HG03039 (cell line): ENCODE measurements around the gene NCK2.
A peak's percentile ranks its signal among the peaks of the same experiment; 100 is the strongest.

Source experiments
- ATAC-seq: cut with Tn5 transposase; IDR thresholded peaks from one replicate; pipeline ENCODE4 v1.9.1; 2021; ENCODE audit warnings: mild to moderate bottlenecking, moderate library complexity; ENCODE audit not compliant: unreplicated experiment

Gene NCK2

DNA sequence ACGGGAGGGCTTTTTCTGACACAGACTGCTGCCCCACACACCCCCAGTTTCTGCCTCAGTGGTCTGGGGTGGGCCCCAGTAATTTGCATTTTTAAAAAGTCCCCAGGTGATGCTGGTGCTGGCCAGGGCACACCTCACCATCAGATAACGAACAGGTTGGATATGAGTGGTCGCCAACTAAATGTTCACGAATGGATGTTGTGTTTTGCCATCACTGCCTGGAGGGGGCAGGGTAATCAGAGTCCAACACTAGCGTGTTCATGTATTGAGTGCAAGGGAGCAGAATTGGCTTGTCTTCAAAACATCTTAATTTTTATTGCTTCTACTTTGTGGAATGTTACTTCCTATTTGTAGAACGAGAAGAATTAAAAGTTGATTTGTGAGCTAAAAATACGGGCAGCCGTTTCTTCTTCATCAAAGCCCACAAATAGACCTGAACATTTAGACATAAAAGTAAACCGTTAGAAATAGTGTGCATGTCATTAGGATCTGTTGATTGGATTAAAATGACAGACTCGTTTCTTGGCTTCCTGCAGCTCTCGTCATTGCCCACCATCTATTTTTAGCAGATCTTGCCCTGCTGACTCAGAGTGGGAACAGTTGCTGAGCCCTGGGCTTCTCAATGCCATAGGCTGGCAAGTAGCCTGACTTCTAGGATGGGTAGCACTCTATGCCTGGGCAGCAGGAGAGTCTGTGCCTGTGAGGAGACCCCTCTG is 45.2 kb downstream of the NCK2 start:
- peak; percentile 58 for ATAC-seq

- ATAC-seq: peak; percentile 19
These were observed 45.9 kb downstream of the NCK2 start for GRCh38 chr2:105790461-105791149.

DNA sequence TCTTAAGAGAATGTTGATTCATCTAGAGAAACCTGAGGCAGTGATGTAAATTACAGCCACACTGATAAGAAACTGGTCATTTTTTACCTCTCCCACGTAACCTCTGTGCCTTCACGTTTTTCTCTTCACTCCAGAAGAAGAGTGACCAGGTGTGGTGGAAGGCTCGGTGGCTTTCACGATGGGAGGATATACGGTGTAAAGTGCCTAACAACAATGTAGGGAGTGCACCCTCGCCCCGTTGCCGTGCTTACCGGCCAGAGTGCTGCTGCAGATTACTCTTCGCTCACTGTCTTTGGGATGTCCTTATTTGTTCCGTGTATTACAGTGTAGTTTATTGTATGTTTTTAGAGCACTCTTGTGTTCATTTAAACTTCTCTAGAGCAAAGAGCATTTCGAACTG is 46.5 kb downstream of the NCK2 start:
- no peak for ATAC-seq

GRCh38 chr2:105792561-105792960 is 47.8 kb downstream of the NCK2 start:
- ATAC-seq: no peak

- no peak for ATAC-seq
These were observed 48.7 kb downstream of the NCK2 start for GRCh38 chr2:105793196-105793975.

DNA sequence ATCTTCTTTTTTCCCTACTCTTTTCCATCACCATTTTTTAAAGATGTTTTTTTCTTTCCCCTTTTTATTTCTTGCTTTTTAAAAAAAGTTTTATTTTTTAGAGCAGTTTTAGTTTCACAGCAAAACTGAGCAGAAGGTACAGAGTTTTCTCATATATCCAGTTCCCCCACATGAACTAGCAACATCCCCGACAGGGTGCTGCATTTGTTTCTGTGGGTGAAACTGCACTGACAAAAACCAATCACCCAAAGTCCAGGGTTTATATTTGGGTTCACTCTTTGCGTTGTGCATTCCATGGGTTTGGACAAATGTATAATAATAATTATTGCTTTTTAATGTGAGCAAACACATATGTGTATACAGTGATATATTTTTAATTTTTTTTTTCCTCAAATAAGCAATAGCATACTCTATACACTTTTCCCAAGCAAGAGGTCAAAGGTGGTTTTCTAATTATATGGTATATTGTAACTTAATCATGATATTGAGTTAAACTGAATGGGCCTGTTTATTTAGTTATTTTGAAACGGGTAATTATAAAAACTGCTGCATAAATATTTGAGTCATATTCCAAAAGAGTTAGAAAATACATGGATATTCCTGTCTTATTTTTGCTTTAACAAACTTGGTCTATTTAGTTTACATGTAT is 50.3 kb downstream of the NCK2 start:
- no peak for ATAC-seq

DNA sequence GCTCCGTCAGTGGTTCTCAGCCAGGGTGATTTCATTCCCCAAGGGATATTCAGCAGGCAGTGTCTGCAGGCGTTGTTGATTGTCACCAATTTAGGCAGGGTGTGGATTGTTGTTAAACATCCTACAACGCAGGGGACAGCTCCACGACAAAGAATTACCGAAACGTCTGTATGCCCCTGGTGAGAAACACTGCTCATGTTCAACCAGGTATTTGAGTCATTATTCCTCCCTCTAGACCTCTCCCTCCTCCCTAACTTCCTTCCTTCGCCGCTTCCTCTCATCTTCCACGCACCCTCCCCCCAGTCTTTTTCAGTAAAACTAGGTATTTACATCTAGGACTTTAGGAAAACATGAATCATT is 50.8 kb downstream of the NCK2 start:
- no peak for ATAC-seq

DNA sequence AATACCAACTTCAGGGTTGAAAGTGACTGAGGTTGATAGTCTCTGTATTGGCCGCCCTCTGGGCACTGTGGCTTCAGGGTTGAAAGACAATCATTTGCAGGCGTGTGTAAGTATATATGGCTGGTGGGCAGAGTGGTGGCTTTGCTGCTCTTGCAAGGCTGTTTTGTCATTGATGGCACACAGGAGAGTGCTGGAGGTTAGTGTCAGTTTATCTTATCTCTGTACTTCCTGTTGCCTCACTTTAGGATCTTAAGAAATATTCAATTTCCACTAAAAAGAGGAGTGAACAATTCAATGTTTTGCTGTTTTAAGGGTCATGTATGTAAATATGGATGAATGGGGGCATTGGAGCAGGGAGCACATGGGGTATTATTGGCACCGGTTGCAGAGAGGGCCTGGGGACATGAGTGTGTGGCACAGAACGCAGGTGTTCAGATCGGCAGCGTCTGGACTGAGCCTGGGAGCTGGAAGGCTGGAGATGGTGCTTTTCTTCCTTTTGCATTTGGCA is 51.5 kb downstream of the NCK2 start:
- ATAC-seq: no peak

- ATAC-seq: no peak
These were observed 52.1 kb downstream of the NCK2 start for GRCh38 chr2:105796791-105797190.

GRCh38 chr2:105797298-105797819 is 52.6 kb downstream of the NCK2 start:
- ATAC-seq: peak; percentile 51

- ATAC-seq: no peak
These were observed 53.9 kb downstream of the NCK2 start for GRCh38 chr2:105798595-105798994.

GRCh38 chr2:105800036-105800713 is 55.5 kb downstream of the NCK2 start:
- ATAC-seq: no peak

GRCh38 chr2:105800953-105801635 is 56.4 kb downstream of the NCK2 start:
- ATAC-seq: no peak

- ATAC-seq: no peak
These were observed 57.2 kb downstream of the NCK2 start for GRCh38 chr2:105801961-105802360.

GRCh38 chr2:105802587-105802986 is 57.9 kb downstream of the NCK2 start:
- ATAC-seq: peak; percentile 56

DNA sequence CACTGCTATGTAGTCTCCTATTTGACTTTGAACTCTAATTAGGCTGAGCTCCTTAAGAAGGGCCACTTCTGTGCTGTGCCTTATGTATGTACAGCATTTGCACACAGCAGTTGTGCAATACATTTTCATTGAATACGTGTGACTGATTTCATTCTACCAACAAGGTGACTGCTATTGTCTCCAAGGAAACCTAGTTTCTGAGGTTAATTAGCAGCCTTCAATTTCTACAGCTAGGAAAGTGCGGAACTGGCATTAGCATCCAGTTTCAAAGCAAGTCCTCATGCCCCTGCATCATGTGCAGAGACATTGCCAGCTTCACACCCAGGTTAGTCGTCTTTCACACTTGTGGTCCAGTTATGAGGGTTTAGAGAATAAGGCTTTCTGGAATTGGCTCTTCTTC is 58.6 kb downstream of the NCK2 start:
- no peak for ATAC-seq

DNA sequence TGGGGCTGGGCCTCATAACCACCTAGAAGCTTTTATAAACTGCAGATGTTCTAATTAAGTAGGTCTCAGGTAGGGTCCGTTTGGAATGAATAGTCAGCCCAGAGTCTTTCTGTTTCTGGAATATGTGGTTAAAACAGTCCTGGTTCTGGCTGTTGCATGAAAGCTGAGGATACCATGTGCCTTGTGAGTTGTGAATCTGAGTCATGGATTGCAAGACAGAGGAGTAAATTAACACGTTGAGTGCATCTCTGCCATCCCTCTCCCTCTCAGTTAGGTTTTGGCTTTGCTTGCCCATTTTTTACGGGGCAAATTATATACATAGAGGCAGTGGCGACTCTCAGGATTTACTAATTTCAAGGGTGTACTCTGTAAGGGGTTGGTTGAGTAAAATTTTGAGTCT is 59.1 kb downstream of the NCK2 start:
- no peak for ATAC-seq

DNA sequence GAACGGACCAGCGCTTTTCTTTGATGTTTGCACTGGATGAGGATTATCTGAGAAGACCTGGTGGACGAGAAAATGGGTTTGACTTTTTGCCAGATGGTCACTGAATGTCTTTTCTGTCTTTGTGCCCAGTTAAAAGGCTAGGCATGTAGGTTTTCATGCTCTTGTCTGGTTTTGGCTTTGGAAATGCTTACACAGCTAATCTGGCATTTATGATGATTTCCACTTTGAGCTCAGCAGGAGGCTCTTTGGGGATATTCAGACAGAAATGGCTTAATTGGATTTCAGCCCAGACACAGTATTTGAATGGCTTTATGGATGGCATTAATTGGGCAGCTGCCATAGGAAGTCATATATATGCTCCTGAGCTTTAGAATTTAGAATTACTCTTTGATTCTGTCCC is 59.6 kb downstream of the NCK2 start:
- no peak for ATAC-seq

- no peak for ATAC-seq
These were observed 62.3 kb downstream of the NCK2 start for GRCh38 chr2:105806996-105807395.
